Activated CD4-positive, CD25-positive, alpha-beta regulatory T cell treated with anti-CD3 and anti-CD28 coated beads, Interleukin-2, amount 50 U/mL, for 24 hours (primary cell): Measurements from ENCODE around the gene RBM5.

Experiments used
- ATAC-seq, 2 donors: fragments of 150-1000 bp; cut with Tn5 transposase; one replicate each; pipeline ENCODE4 v1.10.0; 2021; ENCODE audit warnings: mild to moderate bottlenecking in 1 of 2, moderate library complexity in 1 of 2

RBM5 gene

GRCh38 chr3:50163572-50164455 is 75.1 kb downstream of the RBM5 start:
- ATAC-seq, result no peak

GRCh38 chr3:50164481-50164880 is 75.8 kb downstream of the RBM5 start:
- ATAC-seq, result no peak

- ATAC-seq, result no peak
These were observed 76.5 kb downstream of the RBM5 start for GRCh38 chr3:50164984-50165909.

- ATAC-seq, result no peak
These were observed 77.3 kb downstream of the RBM5 start for GRCh38 chr3:50165910-50166538.

GRCh38 chr3:50166620-50167019 is 77.9 kb downstream of the RBM5 start:
- ATAC-seq, result no peak

- ATAC-seq, result no peak
These were observed 78.5 kb downstream of the RBM5 start for GRCh38 chr3:50167069-50167840.

GRCh38 chr3:50167841-50168209 is 79.1 kb downstream of the RBM5 start:
- no peak for ATAC-seq

- ATAC-seq, result no peak
These were observed 79.7 kb downstream of the RBM5 start for GRCh38 chr3:50168388-50168787.
